ENCODE measurements around the gene CHAD.

CHAD gene

DNA sequence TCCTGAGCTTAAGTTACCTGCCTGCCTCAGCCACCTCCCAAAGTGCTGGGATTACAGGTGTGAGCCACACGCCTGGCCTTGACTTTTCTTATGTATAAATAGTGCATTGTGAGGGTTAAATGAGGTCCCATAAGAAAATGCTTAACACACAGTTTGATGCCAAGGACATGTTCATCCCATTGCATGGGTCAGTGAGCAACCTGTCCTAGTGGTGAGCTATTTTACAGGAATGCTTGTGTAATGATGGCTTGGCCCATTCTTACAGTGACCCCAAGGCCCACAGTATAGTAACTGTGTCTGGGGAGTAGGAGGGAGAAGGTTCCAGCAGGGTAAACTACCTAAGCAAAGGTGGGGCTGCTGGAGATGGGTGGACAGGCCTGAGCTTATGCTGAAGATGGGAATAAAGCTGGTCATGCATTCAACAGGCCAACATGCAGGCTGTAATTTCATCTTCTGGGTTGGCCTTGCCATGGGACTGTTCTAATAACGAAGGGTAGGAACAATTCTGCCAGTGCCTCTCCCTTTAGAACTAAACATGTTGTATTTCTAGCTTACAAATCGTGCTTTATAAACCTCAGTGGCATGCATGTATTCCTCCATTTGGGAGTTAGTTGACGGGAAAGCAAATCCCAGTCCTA lies 36.4 kb downstream of the CHAD start:
- no peak overlapping the region for H2AFZ ChIP-seq (ENCODE audit: low read length)
- no peaks in the 10 kb centered on the region for H4K20me1 ChIP-seq (ENCODE audit: insufficient read depth, low read length, poor library complexity, severe bottlenecking)
- no peaks in the 10 kb centered on the region for H3F3A ChIP-seq (ENCODE audit: low read depth)
- H3K36me3 ChIP-seq (ENCODE audit: insufficient read depth, low read length): no peaks in the 10 kb centered on the region
- no peak overlapping the region for H3K9ac ChIP-seq (ENCODE audit: low read depth, low read length, poor library complexity, severe bottlenecking)
- no peak overlapping the region for H3K4me2 ChIP-seq (ENCODE audit: low read depth, low read length, poor library complexity, severe bottlenecking)
- no peaks in the 10 kb centered on the region for H3K9me2 ChIP-seq (replicated peaks; ENCODE audit: low read depth, low read length)
- TF ChIP-seq EZH2phosphoT487 (IDR thresholded peaks at IDR 0.05; ENCODE audit: borderline replicate concordance): no peak
- TF ChIP-seq, protein P1, sequence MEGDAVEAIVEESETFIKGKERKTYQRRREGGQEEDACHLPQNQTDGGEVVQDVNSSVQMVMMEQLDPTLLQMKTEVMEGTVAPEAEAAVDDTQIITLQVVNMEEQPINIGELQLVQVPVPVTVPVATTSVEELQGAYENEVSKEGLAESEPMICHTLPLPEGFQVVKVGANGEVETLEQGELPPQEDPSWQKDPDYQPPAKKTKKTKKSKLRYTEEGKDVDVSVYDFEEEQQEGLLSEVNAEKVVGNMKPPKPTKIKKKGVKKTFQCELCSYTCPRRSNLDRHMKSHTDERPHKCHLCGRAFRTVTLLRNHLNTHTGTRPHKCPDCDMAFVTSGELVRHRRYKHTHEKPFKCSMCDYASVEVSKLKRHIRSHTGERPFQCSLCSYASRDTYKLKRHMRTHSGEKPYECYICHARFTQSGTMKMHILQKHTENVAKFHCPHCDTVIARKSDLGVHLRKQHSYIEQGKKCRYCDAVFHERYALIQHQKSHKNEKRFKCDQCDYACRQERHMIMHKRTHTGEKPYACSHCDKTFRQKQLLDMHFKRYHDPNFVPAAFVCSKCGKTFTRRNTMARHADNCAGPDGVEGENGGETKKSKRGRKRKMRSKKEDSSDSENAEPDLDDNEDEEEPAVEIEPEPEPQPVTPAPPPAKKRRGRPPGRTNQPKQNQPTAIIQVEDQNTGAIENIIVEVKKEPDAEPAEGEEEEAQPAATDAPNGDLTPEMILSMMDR (conservative IDR thresholded peaks at IDR 0.05; ENCODE audit: low read length): no peak
- H3K4me3 ChIP-seq (ENCODE audit: low read length, poor library complexity, severe bottlenecking): no peak overlapping the region
- no peaks in the 10 kb centered on the region for H3K9me3 ChIP-seq (ENCODE audit: insufficient read depth, low read depth, low read length)
- H3K79me2 ChIP-seq (ENCODE audit: insufficient read depth, low read length): peaks cover 24% of the 10 kb centered on the region; the same call in 1 of the 2 replicates
- no peaks in the 10 kb centered on the region for H3K27me3 ChIP-seq (ENCODE audit: insufficient read depth, low read length, poor library complexity, severe bottlenecking)
- H3K4me1 ChIP-seq (ENCODE audit: insufficient read depth, low read length, poor library complexity, severe bottlenecking): peaks cover 7% of the 10 kb centered on the region

DNA sequence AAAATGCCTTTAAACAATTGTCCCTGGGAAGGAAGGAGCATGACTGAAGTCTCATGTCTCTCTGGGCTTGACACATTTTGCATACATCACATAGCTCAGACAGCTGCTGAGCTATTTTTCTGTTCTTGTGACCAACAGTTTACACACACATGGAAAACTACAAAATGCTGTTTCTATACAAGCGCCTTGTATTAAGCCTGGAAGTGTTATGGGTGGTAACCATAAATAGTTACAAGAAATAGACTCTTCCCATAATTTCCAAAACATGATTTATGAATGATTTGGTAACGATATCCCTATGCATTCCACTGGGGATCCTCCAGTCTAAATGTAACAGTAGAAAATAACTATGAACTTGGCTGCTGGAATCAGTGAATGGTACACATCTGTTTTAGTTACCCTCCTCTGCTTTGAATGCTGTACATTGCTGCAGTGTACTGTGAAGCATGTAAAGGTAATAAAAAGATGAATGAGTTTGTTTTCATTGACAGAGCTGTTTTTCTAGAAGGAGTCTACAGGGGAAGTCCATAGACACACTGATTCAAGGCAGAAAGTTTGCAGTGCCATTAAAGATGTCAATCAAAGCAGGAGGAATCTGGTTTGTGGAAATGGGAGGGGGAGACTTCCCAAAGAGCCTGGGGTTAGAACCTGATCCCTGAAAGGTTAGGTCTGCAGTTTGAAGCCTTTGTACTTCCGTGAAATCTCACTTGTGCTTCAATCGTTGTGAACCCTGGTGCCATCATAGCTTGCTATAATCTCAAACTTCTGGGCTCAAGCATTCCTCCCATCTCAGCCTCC lies 37.7 kb downstream of the CHAD start:
- no peak overlapping the region for H3K9ac ChIP-seq (ENCODE audit: low read depth, low read length, poor library complexity, severe bottlenecking)
- no peak overlapping the region for H3K4me3 ChIP-seq (ENCODE audit: low read length, poor library complexity, severe bottlenecking)
- no peaks in the 10 kb centered on the region for H4K20me1 ChIP-seq (ENCODE audit: insufficient read depth, low read length, poor library complexity, severe bottlenecking)
- H3K27me3 ChIP-seq (ENCODE audit: insufficient read depth, low read length, poor library complexity, severe bottlenecking): no peaks in the 10 kb centered on the region
- no peaks in the 10 kb centered on the region for H3K36me3 ChIP-seq (ENCODE audit: insufficient read depth, low read length)
- no peaks in the 10 kb centered on the region for H3K9me2 ChIP-seq (replicated peaks; ENCODE audit: low read depth, low read length)
- peaks cover 29% of the 10 kb centered on the region; the same call in 1 of the 2 replicates for H3K79me2 ChIP-seq (ENCODE audit: insufficient read depth, low read length)
- peaks cover 4% of the 10 kb centered on the region; the same call in 1 of the 2 replicates for H3F3A ChIP-seq (ENCODE audit: low read depth)
- no peak overlapping the region for H3K4me2 ChIP-seq (ENCODE audit: low read depth, low read length, poor library complexity, severe bottlenecking)
- no peak overlapping the region for H2AFZ ChIP-seq (ENCODE audit: low read length)
- H3K9me3 ChIP-seq (ENCODE audit: insufficient read depth, low read depth, low read length): no peaks in the 10 kb centered on the region
- TF ChIP-seq, protein P1 (conservative IDR thresholded peaks at IDR 0.05; ENCODE audit: low read length): no peak
- TF ChIP-seq EZH2phosphoT487 (IDR thresholded peaks at IDR 0.05; ENCODE audit: borderline replicate concordance): no peak
- H3K4me1 ChIP-seq (ENCODE audit: insufficient read depth, low read length, poor library complexity, severe bottlenecking): peaks cover 14% of the 10 kb centered on the region

DNA sequence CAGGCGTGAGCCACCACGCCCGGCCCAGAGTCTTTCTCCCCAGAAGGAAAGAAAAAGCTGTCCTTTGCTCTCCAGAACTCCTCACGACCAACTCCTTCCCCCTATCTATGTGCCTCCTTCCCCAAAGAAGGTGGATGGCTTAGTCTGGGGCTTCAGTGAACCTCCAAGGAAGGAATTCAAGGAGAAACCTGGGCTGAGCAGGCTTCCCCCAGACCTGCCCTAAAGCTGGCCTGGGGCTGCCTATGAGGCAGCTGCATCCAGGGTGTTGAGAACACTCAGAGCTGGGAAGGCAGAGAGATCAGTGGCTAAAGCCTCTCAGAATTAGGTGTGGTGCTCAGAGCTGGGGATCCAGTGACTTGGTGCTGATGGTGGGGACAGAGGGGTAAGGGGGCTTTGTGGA lies 38.9 kb downstream of the CHAD start:
- H3K9me2 ChIP-seq (replicated peaks; ENCODE audit: low read depth, low read length): no peaks in the 10 kb centered on the region
- H3K79me2 ChIP-seq (ENCODE audit: insufficient read depth, low read length): peaks cover 40% of the 10 kb centered on the region
- H3K36me3 ChIP-seq (ENCODE audit: insufficient read depth, low read length): no peaks in the 10 kb centered on the region
- peak overlapping the region; percentile 35 for H3K9ac ChIP-seq (ENCODE audit: low read depth, low read length, poor library complexity, severe bottlenecking)
- H3K4me3 ChIP-seq (ENCODE audit: low read length, poor library complexity, severe bottlenecking): no peak overlapping the region
- H3K27me3 ChIP-seq (ENCODE audit: insufficient read depth, low read length, poor library complexity, severe bottlenecking): no peaks in the 10 kb centered on the region
- peaks cover 4% of the 10 kb centered on the region; the same call in 1 of the 2 replicates for H3F3A ChIP-seq (ENCODE audit: low read depth)
- H3K4me2 ChIP-seq (ENCODE audit: low read depth, low read length, poor library complexity, severe bottlenecking): peak overlapping the region; percentile 16
- H3K9me3 ChIP-seq (ENCODE audit: insufficient read depth, low read depth, low read length): no peaks in the 10 kb centered on the region
- TF ChIP-seq, protein P1 (conservative IDR thresholded peaks at IDR 0.05; ENCODE audit: low read length): no peak
- TF ChIP-seq EZH2phosphoT487 (IDR thresholded peaks at IDR 0.05; ENCODE audit: borderline replicate concordance): no peak
- peaks cover 23% of the 10 kb centered on the region for H3K4me1 ChIP-seq (ENCODE audit: insufficient read depth, low read length, poor library complexity, severe bottlenecking)
- no peaks in the 10 kb centered on the region for H4K20me1 ChIP-seq (ENCODE audit: insufficient read depth, low read length, poor library complexity, severe bottlenecking)
- H2AFZ ChIP-seq (ENCODE audit: low read length): no peak overlapping the region
